HFF-Myc (cell line): ENCODE measurements around the gene FHIT.

Source experiments
- DNase-seq: peaks from one replicate; pipeline ENCODE4 v3.0.0-alpha.2; 2011; ENCODE audit warnings: low read depth; ENCODE audit errors: extremely low read depth
- H3K4me3 ChIP-seq: replicated peaks from 2 replicates; pipeline ENCODE4 v1.5.1; 2011; ENCODE audit warnings: low read depth, mild to moderate bottlenecking, control low read depth, low read length
- CTCF ChIP-seq: IDR thresholded peaks from 2 replicates; pipeline ENCODE4 v1.5.1; 2012; ENCODE audit warnings: mild to moderate bottlenecking, low read depth, low read length, control low read depth; ENCODE audit errors: missing control alignments

The FHIT gene

GRCh38 chr3:60756241-60757030, 494.8 kb downstream of the FHIT start:
- H3K4me3 ChIP-seq, result no peak overlapping the region
- DNase-seq, result no peak
- no peak for TF ChIP-seq CTCF

- DNase-seq, result no peak
- H3K4me3 ChIP-seq, result no peak overlapping the region
- TF ChIP-seq CTCF, result no peak
These were observed 496.2 kb downstream of the FHIT start for GRCh38 chr3:60755094-60755493.

- TF ChIP-seq CTCF, result no peak
- no peak overlapping the region for H3K4me3 ChIP-seq
- DNase-seq, result no peak
These were observed 496.6 kb downstream of the FHIT start for GRCh38 chr3:60754617-60755016.

- DNase-seq, result no peak
- TF ChIP-seq CTCF, result no peak
These were observed 498.4 kb downstream of the FHIT start for GRCh38 chr3:60752809-60753208.

GRCh38 chr3:60746695-60747416, 504.4 kb downstream of the FHIT start:
- no peak for TF ChIP-seq CTCF
- no peak overlapping the region for H3K4me3 ChIP-seq
- no peak for DNase-seq

More at GRCh38 chr3:60752809-60753208, 498.4 kb downstream of the FHIT start:
- H3K4me3 ChIP-seq, result no peak overlapping the region

GRCh38 chr3:60746043-60746638, 505.1 kb downstream of the FHIT start:
- H3K4me3 ChIP-seq, result no peak overlapping the region
- no peak for DNase-seq
- TF ChIP-seq CTCF, result no peak
